Activated gamma-delta T cell treated with anti-CD3 and anti-CD28 coated beads, Interleukin-2, amount 50 U/mL, for 16 hours (primary cell): ENCODE data around the gene BBS10.
A peak's percentile ranks its signal among the peaks of the same experiment; 100 is the strongest.
"Not testable (repeated sequence)": the region's sequence is repeated elsewhere in the genome, so short reads cannot be mapped to it uniquely, and the experiment has no call there.

Source experiments
- DNase-seq: peaks from one replicate; pipeline ENCODE4 v3.0.0-alpha.2; 2020; ENCODE audit warnings: low read depth

The BBS10 gene

DNA sequence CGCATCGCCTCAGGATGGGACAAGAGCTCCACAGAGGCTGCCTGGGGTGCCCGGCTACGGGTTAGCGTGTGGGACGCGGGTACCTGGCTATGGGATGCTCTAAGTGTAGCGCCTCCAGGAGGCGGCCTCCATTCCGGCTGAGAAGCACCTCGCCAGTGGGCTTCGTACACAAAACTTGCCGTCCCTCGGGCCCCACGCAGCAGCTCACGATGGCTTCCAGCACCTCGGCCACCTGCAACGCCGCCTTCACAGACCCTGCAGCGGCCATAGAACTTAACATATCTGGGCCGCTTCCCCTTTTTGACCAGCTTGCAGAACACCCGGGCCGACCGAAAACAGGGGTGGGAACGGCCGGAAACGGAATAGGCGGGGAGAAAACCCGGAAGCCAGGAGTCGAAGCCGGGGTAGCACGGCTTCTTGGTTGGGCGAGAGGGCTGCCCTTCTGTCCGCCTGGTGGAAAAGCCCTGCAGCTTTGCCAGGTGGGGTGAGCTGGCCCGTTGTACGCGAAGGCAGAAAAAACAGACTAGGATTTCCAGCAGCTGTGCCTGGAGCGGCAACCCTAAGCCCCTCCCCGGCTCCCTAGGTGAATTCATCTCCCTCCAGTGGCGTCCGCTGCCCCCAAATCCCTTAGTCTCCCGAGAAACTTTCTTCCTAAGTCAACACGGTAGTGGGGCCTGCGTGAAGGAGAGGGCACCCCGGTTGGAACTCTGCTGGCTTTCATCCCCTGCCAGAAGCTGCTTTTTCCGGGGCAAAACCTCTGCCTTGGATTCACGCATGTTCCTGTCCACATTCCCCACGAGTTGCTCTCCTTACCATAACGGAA, at the start of gene BBS10:
Gene BBS10, minus strand, starts transcription at position 337 of the 823 bp plus-strand sequence. Its CDS starts 57 bp downstream, at position 280.
- DNase-seq, result peak; percentile 79

DNA sequence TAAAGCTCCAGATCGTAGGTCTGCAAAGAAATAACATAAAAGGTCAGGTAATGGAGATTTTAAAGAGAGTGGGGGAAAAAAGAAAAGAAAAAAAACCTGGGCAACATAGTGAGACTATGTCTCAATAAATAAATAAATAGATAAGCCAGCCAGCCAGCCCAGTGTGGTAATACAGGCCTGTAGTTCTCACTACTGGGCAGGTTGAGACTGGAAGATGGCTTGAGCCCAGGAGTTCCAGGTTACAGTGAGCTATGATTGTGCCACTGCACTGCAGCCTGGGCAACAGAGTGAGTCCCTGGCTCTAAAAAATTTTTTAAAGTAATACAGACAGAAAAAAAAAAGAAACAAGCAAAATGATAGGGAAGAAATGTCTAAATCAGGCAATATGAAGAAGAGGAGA, 43.2 kb upstream of the BBS10 start:
- no peak for DNase-seq

GRCh38 chr12:76387614-76388013, 39.4 kb upstream of the BBS10 start:
- DNase-seq, result no peak

DNA sequence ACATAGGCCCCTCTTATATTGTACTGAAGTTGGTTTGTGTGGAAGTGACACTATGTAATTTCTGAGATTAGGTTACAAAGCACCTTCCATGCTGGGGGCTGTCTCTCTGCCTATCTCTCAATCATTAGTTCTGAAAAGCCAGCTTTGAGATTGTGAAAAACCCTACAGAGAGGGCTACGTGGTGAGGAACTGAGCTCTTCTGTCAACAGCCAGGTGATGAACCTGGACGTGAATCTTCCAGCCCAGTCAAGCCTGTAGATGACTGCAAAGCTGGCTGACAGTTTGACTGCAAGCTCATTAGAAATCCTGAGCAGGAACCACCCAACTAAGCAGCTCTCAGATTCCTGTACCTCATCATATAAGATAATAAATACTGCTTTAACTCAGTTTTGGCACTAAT, 36.3 kb upstream of the BBS10 start:
- DNase-seq, result no peak

DNA sequence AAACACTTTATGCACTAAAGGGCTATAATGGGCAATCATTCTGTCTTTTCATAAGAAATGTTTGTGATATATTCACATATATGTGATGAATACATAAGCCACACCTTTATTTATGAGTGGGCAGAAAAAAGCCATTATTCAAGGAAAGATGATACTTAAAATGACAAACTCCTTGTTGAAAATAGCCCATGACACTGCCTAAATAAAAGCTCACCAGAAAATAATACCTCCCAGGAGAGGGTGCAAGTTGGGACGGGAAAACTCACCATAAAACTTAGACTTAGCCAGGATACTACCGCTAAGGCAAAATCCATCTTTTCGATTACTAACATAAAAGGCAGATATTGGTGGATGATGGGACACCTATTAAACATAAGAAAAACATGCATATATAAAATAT, 35.8 kb upstream of the BBS10 start:
- no peak for DNase-seq

- no peak for DNase-seq
Measured at GRCh38 chr12:76379261-76379660, 31.0 kb upstream of the BBS10 start.

DNA sequence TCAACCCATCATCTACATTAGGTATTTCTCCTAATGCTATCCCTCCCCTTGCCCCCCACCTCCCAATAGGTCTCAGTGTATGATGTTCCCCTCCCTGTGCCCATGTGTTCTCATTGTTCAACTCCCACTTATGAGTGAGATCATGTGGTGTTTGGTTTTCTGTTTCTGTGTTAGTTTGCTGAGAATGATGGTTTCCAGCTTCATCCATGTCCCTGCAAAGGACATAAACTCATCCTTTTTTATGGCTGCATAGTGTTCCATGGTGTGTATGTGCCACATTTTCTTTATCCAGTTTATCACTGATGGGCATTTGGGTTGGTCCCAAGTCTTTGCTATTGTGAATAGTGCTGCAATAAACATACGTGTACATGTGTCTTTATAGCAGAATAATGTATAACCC, 28.7 kb upstream of the BBS10 start:
- DNase-seq, result not testable (repeated sequence)

GRCh38 chr12:76375939-76376338, 27.7 kb upstream of the BBS10 start:
- no peak for DNase-seq

- DNase-seq, result no peak
Measured at GRCh38 chr12:76375470-76375869, 27.3 kb upstream of the BBS10 start.

DNA sequence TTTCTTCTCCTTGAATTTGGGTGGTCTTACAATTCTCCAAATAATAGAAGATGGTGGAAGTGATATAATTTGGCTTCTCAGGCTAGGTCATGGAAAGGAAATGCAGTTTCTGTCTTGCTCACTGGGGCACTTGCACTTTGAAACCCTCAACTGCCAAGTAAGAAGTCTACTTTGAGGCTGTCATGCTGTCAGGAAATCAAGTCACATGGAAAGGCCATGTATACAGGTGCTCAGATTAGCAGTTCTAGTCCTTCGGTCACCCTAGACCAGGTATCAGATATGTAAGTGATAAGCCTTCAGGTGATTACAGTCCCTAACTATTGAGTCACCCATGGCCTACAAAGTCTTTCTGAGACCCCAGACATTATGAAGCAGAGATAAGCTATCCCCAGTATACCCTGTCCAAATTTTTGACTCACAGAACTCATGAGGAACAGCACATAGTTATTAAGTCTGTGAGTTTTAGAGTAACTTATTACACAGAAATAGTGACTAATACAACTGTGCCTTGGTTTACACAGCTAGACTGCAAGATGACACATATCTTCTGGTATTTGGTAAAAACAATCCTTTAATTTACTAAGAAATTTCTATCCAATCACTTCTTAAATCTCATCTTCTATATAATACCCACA, 26.3 kb upstream of the BBS10 start:
- no peak for DNase-seq

DNA sequence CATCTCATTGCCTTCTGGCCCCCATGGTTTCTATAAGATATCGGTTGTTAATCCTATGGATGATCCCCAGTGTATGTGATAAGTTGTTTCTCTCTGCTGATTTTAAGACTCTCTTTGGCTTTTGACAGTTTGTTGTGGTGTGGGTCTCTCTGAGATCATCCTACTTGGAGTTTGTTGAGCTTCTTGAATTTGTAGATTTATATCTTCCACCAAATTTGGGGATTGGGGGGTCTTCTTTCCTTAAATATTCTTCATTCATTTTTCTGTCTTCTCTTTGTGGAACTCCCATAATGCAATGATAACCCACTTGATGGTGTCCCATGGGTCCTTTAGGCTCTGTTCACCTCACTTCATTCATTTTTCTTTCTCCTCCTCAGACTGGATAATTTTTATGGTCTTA, 20.0 kb upstream of the BBS10 start:
- no peak for DNase-seq

GRCh38 chr12:76366163-76366562, 17.9 kb upstream of the BBS10 start:
- no peak for DNase-seq

DNA sequence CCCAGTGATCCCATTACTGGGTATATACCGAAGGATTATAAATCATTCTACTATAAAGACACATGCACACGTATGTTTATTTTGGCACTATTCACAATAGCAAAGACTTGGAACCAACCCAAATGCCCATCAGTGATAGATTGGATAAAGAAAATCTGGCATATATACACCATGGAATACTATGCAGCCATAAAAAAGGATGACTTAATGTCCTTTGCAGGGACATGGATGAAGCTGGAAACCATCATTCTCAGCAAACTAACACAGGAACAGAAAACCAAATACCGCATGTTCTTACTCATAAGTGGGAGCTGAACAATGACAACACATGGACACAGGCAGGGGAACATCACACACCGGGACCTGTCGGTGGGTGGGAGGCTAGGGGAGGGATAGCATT, 15.9 kb upstream of the BBS10 start:
- not testable (repeated sequence) for DNase-seq

DNA sequence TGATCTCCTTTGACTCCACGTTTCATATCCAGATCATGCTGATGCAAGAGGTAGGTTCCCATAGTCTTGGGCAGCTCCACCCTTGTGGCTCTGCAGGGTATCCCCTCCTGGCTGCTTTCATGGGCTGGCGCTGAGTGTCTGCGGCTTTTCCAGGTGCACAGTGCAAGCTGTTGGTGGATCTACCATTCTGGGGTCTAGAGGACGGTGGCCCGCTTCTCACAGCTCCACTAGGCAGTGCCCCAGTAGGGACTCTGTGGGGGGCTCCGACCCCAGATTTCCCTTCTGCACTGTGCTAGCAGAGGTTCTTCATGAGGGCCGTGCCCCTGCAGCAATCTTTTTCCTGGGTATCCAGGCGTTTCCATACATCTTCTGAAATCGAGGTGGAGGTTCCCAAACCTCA, 12.1 kb upstream of the BBS10 start:
- DNase-seq, result no peak

DNA sequence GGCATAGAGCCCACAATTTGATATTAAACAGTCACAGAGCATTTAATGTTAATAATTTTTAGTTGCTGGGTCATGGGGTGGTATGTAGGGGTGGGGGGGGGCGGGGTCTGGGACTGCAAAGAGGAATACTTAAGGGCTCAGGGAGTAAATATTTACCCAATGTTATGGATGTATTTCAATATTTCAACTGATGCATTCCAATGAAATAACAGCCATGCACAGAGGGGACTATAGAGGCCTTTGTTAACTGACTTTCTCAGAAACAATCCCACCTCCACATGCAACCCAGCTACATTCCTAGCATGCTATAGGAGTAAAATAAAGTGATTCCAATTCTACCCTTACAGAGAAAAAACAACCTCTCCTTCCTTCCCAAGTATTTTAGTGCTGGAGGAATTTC, 7.9 kb upstream of the BBS10 start:
- DNase-seq, result no peak

DNA sequence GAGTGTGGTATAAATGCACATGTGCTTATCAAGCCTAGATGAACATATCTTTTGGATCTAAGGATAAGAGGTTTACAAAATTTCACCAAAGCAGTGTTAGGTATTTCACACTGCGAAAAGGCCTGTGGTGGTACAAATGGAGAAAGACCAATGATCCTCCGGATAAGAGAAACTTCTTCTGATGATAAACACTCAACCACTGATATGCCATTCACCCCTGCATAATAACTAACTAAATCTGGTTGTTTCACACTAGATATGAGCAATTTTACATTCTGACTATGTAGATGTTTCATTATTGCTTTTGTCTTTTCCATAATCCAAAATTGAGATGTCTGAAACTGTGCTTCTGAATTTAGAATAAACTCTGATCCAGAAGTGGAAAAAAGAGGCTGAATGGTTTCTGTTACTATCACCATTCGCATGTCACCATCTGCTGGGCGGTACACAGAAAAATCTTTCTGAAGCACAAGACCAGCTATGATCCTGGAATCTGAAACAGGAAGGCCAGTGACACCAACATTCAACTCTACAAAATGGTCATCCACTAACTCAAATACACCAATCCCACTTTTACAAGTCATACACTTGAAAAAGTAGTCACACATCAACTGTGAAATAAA, 1.3 kb downstream of the BBS10 start:
- no peak for DNase-seq

GRCh38 chr12:76346236-76346635, 2.0 kb downstream of the BBS10 start:
- no peak for DNase-seq

DNA sequence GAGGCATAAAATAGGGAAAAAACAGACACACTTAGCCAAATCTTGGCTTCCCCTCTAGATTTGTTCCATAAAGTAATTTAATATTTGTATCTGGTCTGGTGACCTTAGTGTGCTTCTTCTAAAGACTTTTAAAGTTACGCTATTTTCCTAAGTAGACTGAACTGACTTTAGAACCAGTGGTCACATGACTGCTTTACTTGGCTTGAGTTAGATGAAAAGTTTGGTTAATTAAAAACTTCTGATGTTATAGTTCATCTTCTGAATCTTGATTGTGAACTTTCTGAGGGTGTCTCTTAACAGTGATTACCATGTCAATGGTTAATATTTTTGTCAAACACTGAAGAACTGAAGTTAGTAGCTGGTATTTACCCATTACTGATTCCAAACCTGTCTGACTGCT, 2.6 kb downstream of the BBS10 start:
- DNase-seq, result no peak

GRCh38 chr12:76341436-76342030, 6.7 kb downstream of the BBS10 start:
- no peak for DNase-seq

DNA sequence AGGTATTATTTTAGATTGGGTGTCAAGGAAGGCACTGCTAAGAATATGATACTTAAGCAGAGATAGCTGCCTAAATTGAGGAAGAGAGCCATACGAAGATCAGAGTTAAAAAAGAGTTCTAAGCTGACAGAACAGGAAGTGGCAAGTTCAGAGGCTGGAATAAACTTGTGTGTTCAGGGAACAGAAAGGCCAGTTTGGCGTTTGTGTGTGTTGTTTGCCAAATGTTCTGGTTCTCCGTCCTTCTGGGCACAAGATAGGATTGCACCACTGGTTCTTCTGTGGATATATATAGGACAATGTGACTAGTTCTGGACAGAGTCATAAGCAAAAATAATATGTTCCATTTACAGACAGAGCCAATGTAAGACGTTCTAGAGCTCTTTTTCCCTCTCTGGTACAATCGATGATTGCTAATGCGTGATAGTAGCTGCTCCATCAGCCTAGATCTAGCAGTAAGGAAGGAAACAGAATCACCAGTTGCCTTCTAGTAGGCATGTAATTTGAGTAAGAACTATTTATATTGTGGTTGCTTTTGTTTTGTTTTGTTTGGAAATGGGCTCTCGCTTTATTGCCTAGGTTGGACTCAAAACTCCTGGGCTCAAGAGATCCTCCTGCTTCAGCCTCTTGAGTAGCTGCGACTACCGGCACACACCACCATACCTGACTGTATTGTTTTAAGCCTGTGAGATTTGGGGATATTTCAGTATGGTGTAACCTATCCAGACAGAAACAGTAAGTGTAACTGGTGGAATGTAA, 7.4 kb downstream of the BBS10 start:
- no peak for DNase-seq

GRCh38 chr12:76337583-76337982, 10.6 kb downstream of the BBS10 start:
- no peak for DNase-seq

GRCh38 chr12:76332606-76333005, 15.6 kb downstream of the BBS10 start:
- DNase-seq, result no peak
